GM19043 (cell line): Measurements from ENCODE around the gene ANKRD44.
"Not testable (repeated sequence)": the region's sequence is repeated elsewhere in the genome, so short reads cannot be mapped to it uniquely, and the experiment has no call there.

Experiments used
- ATAC-seq: cut with Tn5 transposase; IDR thresholded peaks from one replicate; pipeline ENCODE4 v1.9.1; 2021; ENCODE audit warnings: low read depth; ENCODE audit not compliant: unreplicated experiment

The ANKRD44 gene

DNA sequence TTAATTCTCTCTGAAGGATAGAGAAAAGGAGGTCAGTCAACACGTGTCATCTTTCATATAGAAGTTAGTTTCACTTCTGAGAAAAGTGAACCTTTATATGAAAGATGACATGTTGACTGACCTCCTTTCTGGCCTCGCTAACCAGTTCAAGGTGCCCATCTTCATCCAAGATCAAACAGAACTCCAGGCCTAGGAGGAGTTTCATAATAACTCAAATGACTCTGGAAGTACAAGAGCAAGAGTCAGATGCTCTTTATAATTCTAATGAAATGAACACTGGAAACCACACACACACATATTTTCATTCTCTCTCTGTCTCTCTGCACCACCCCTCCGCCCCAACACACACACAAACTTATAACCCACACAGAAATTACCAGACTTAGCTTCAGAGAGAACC lies 16.3 kb downstream of the ANKRD44 start:
- peak; percentile 39 for ATAC-seq

DNA sequence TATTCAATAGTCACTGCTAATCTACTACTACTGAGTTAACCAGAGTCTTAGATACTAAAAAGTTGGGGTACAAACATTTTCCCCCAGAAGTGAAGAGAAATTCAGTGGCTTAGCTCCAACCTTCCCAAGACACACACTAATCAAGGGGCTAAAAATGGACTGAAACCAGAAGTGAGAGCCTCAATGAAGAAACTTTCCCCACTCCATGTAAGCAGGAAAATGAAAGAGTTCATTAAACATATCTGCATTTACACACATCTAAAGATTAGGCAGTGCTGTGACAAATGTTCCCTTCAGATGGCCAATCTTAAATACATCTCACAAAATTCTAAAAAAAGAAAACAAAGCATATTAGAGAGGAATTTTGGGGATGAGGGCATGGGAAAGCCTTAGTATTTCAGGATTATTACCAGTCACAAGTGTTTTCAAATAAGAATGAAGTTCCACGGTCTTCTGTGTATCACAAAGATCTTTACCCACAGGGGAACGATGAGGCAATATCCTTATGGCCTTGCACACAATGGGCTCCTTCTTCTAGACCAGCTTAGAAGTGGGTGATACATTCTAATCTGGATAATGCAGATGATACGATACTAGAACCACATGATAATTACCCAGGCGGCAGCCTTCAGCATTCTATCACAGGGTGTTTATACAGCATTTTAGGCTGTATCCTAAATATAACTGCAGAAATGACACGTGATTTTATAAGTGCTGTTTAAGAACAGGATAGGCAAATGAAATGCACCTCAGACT lies 17.1 kb downstream of the ANKRD44 start:
- ATAC-seq: no peak

DNA sequence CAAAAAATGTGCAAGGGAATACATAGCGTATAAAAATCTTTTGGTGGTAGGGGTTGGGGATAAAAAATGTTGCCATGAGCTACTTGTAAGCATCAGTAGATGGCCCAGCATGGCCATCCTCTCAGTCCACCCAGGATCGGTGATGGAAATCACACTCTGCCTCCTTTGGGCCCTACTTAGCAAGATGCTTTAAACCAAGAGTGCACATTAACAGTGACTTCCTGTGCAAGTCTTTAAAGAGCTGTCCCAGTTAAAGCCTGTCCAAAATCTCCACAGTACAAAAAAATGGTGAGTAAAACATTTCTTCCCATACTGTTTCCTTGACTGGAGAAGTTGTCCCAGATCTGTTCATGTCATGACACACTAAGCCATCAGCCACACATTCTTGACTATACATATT lies 18.0 kb downstream of the ANKRD44 start:
- ATAC-seq: peak; percentile 40

DNA sequence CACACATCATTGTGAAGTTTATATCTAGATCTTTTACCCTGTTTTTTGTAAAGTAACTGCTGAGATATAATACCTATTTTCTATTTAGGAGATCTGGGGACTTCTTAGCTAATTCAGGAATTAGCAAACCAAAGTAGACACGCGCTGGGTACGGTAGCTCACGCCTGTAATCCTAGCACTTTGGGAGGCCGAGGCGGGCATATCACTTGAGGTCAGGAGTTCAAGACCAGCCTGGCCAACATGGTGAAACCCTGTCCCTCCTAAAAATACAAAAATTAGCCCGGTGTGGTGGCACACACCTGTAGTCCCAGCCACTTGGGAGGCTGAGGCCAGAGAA lies 23.0 kb downstream of the ANKRD44 start:
- not testable (repeated sequence) for ATAC-seq

DNA sequence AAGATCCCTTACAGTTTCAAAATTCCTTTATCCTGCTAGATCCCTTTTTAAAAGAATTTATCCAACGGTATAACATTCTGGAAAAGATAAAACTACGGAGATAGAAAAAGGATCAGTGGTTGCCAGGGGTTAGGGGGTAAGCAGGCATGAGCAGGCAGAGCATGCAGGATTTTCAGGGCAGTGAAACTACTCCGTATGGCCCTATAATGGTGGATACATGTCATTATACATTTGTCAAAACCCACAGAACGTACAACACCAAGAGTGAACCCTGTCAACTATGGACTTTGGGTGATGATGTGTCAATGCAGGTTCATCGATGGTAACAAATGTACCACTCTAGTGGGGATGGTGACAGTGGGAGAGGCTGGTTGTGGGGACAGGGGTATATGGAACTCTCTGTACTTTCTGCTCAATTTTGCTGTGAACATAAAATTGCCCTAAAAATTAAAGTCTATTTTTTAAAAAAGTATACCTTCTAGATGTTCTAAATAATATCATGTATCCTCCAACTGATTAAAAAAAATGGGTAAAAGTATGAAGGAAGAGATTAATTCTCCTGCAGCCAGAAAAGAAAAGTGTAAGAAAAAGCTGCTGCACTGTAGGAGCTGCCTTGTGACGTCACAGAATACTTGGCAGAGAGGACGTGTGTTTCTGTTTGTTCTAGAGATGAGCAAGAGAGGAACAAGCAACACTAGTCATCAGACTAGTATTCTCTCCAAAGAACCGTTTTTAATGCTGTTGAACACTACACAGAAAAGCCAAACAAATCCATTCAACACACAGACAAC lies 23.6 kb downstream of the ANKRD44 start:
- ATAC-seq: peak; percentile 93

DNA sequence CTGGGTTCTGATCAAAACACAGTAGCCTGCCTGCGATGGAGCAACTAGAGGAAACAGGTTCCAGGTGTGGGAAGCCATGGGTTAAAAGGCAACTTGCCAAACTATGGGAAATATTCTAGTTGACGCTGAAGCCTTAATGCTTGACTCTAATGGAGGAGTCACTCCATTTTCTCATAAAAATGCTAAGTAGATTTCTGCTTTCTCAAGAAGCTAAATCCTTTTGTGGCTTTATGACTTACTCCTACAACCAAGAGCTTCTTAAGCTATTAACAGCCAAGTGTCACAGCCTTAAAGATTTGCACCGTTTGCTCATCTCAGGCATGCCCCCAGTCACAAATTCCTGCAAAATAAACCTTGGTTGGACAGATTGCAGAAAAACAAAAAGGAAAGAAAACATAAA lies 25.2 kb downstream of the ANKRD44 start:
- ATAC-seq: no peak

DNA sequence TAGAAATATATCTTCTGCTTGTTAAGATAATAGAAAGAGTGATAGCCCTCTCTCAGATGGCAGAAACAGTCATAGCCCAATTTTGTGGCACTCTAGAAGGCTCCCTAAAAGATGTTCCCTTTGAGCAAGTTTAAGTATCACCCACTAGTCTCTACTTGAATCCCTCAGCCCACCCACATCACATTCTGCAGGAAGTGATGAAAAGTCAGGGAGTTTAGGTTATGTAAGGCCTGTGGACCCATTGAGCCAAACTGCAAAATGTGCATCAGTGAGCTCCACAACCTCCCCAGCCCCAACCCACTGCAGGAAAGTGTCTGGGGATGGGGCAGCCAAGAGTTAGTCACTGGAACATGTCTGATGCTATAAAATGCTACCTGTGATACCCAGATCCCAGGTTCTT lies 25.6 kb downstream of the ANKRD44 start:
- no peak for ATAC-seq

DNA sequence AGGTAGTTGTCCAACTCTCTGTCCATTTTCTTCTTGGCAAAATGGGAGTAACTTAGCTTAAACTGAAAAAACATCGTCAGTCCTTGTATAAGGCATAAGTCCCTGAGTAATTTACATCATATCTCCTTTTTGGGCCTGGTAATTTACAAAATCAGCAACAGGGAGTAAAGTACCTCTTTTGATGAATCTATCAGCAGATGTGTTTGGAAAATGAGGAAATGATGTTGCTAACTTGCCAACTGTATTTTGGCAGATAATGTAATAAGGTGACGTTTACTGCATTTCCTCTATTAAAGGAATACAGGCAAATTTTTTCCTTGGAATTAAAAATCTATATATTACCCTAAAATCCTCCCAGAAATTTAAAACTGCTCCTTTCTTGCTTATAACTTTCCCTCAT lies 29.2 kb downstream of the ANKRD44 start:
- ATAC-seq: no peak

DNA sequence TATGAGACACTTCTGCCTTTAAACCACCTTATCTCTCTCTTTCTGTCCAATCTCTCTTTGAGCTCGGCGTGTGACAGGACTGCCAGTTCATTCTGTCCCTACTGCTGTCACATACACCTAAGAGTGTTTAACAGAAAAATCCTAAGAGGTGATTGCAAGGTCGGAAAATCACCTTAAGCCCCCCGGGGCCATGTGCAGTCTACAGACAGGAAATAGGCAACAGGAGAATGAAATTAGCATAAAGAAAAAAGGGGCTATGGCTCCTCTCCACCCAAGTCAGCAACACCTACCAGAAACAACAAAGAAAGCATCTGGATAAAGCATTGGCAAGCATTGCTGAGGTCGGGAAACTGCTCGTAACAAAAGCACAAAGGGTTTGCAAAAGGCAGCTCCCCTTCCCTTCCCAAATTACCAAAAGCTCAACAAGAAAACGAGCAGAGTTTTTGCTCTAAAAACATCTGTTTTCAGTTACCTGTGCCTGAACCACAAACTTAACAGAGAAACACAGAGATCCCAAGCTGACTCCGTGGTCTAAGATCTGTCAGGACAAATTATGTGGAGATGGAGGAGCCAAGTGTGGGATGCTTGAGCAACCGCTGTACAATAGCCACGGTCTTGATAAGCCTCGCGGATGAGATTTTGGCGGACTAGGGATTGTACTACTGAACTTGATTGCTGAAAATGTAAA lies 30.4 kb downstream of the ANKRD44 start:
- ATAC-seq: no peak

DNA sequence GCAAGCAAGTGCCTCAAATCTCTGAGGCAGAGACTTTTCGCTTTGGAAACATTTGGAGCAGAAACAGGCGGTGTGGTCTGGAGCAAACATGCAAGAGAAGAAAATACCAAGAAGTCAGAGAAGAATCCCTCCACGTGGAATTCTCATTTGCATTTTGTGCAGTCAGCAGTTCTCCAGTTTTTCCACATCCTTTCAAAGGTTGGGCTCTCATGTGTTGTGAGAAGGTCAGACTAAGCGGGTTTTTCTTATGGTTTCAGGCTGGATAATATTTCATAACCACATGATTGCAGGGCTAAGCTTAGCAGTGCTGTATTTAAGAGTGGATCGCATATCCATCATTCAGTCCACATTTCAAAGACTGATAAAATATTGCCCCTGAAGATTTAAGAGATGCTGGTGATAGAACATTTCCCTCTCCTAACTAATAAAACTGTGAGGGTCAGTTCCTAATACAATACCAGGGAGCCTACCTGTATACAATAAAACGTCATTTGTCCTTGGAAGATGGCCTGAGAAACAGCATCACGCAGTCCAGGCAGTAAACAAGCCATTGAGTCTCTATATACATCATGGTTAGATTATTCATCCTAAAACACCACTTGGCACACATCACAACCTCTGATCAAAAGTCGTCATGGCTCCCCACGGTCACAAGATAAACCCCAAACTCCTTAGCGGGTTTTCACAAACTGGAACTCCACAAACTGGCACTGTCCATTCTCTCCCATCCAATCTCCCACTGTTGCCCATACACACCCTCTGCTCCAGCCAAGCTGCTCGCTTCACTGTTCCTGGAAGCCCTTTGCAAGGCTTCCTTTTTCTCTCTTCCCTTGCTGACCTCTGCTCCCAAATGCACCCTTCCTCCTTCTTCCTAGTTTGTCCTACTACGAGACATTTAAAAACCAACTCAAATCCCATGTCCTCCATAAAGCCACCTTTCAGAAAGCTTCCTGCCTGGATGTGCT lies 31.5 kb downstream of the ANKRD44 start:
- ATAC-seq: no peak

DNA sequence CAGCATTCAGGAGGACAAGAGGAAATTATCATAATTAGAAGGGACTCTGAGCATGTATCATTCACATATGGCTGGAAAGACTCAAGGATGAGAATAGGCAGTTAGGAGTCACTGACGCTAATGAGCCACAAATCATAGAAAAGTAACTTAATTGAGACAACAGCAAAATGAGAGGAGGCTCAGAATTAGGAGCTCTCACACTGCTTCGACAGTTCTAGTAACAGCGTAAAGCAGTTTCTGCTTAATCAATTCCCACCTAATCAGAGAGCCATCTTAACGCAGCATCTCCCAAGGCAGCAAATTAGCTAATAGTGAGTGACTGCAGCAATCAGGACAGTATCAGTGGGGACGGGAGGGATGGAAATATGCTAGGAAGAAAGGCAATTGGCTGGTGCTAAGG lies 32.8 kb downstream of the ANKRD44 start:
- ATAC-seq: no peak

DNA sequence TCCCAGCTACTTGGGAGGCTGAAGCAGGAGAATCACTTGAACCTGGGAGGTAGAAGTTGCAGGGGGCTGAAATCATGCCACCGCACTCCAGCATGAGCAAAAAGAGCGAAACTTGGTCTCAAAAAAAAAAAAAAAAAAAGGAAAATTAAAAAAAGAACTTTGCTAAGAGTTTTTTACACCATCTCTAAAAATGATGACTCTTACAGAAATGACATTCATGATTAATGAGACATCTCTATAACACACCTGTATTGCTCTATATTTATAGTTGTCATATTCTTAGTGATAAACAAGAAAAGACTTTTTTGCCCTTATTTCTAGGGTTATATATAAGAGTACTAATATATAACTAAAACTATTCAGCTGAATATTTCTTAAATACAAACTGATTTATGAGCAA lies 34.4 kb downstream of the ANKRD44 start:
- no peak for ATAC-seq

DNA sequence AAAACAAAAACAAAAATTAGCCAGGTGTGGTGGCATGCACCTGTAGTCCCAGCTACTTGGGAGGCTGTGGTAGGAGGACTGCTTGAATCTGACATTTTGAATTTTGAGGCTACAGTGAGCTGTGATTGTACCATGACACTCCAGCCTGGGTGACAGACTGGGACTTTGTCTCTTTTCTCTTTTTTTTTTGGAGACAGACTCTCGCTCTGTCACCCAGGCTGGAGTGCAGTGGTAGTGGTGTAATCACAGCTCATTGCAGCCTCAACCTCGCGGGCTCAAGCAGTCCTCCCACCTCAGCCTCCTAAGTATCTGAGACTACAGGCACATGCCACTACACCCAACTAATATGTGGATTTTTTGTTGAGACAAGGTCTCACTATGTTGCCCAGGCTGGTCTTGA lies 35.6 kb downstream of the ANKRD44 start:
- ATAC-seq: no peak

DNA sequence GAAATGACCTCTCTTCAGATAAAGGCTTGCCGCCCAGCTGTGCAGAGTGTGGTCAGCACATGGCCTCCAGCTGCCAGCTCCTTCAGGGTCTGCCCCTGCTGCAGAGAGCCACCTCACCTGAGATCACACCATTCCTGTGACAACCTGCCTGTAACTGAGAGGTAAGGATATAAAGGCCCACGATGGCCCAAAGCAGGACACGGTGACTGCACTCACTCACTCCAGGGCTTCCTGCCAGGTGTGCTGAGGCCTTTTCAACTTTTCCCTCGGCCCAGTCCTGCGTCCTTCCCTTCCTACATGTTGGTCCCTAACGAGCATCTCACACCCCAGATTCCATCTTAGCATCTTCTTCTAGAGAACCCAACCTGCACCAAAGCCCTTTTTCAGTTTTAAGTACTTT lies 36.2 kb downstream of the ANKRD44 start:
- ATAC-seq: no peak

DNA sequence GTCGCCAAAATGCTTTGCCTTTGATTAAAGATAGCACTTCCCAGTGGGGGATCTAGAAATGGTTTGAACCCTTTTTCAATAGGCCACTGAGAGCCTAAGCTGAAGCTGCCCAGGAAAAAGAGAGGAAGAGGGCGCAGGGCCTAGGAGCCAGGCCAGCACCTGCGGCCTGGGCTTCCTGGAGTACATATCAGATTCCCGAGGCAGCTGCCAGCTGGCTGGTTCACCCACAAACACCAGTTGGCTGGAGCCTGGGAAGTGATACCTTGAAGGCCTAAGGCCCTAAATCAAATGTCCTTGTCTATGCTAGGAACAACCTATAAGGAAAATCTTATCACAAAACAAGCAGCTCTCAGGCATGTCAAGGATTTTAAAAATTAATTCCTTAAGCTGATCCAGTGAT lies 37.1 kb downstream of the ANKRD44 start:
- no peak for ATAC-seq

DNA sequence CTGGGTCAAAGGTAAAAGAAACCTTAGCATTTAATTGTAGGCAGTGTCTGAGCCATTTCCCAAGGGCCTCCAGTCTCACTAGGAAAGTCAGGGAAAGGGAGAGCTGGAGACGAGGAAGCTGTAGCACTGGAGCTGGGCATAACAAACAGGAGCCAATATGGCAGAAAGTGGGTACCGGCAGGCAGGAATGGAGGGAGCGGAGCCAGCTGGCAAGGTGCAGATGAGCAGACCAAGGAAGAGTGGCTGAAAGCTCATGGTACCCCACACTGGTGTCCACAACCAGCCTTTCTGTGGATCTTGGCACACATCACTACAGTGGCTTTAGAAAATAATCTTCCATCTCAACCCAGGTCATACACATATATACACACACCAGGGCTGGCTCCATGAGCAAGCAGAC lies 40.0 kb downstream of the ANKRD44 start:
- no peak for ATAC-seq

DNA sequence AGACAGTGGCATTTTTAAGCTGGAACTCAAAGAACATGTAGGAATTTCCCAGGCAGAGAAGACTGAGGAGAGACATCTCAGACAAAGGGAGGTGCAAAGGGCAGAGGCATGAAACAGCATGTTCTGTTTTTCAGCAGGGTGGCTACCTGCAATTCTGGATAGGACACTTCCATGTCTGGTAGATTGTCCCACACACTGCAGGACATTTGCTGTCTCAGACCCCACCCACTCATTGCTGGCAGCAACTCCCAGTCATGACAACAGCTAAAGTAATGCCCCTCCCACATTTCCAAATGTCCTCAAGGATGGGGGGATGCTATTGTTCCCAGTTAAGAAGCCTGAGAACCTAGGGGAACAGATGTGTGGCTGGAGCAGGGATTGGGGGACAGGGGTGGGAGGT lies 40.8 kb downstream of the ANKRD44 start:
- no peak for ATAC-seq

DNA sequence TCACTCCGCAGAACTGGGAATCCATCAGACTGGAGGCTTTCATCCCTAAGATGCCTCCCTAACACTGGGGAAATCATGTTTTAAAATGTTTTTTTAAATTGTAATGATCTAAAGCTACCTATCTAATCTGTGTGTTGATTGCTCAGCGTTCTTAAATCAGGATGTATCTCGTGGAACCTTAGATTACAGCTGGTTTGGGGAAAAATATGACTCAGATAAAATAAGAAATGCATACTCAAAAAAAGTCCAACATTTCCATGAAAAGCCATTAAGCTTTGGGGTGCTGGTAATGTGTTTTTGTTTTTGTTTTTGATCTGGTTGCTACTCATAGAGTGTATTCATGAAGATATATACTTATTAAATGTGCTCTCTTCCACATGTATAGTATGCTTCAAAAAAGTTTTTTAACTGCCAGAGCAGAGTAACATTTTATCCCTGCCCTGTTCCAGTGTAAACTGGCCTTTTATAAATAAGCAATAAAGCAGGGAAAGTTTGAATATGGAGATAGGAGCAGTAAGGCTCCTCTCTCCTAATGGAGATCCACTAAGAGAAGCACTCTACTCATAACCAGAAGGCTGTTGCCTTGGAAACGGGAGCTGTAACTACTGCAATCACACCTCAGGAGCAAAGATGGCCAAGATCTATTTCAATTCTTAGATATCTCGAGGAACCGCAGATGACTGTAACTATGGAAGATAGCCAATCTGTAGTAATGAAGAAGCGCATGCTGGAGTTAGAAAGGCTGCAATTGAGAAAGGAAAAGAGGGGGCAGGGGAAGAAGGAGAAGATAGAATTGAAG lies 41.6 kb downstream of the ANKRD44 start:
- peak; percentile 66 for ATAC-seq

DNA sequence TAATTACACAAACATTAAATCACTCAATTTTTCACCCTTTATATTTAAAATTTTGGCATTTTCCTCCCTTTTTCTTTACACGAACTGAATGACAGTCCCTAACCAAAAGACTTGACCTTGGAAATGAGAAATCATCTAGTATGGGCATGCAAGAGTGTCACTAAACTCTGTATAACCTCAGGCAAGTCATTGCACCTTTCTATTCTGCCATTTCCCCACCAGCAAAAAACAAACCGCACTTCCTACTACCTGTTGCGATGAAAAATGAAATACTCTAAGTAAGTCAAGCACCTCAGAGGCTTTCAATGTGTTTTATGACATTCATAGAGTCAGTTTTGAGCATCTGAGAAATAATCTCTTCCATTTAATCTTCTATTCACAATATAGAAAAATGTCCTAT lies 44.1 kb downstream of the ANKRD44 start:
- no peak for ATAC-seq

DNA sequence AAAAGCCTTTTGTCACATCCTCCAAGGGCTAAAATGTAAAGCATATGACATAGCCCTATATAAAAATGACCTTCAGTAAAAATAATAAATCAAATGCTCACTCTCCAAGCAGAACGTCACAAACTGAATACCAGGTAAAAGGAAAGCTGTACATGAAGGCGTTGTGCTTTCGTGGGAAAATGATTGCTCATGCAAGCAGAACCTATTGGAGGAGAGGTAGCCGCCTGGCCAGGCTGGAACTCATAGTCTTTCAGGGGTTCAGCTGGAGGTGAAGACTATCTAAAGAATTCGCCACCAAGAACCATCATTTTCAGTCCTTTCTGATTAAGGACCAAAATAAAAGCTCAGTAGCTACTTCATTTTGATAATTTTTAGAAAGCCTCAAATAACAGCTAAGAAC lies 44.7 kb downstream of the ANKRD44 start:
- no peak for ATAC-seq
